NCI-H82 treated with DMSO at 0.1 percent for 48 hours (cell line): ENCODE data around the gene SSBP1.
"Not testable (repeated sequence)": the region's sequence is repeated elsewhere in the genome, so short reads cannot be mapped to it uniquely, and the experiment has no call there.

Source experiments
- DNase-seq: peaks from one replicate; lab custom pipeline; 2025; ENCODE audit not compliant: unreplicated experiment; lab: John Stamatoyannopoulos, UW

SSBP1 gene

DNA sequence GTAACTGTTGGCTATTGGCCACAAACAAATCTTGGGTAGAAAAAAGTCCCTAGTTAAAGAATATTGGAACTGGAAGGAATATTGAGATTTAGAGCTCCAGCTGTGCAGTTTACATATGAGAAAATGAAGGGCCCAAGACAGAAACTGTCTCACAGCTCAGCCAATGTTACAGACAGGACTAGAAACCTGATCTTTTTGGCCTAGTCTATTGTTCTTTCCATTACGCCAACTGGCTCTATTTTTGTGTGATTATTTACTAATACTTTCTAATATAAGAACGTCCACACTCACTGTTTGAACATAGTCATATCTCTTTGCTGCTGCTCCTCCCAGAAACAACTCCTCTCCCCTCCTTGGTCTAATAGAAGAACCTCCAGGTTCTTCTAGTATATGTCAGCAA, 28.8 kb upstream of the SSBP1 start:
- DNase-seq, result no peak

DNA sequence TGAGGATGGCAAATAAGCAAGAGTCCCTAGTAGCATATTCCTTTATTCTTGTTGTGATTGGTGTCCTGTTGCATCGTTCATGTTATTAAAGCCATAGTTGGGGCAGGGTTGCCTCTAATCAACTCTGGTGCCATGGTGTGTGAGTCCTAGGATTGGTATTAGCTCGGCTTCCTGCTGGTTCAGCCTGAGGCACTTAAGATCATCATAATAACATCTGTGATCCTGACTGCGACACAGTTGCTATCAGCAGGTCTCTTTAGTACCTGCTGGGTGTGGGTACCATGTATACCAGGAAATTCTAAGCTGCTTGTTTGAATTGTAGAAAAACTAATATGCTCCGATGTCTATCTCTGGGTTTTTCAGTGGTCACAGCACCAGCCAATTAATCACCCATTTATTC, 28.4 kb upstream of the SSBP1 start:
- DNase-seq, result no peak

DNA sequence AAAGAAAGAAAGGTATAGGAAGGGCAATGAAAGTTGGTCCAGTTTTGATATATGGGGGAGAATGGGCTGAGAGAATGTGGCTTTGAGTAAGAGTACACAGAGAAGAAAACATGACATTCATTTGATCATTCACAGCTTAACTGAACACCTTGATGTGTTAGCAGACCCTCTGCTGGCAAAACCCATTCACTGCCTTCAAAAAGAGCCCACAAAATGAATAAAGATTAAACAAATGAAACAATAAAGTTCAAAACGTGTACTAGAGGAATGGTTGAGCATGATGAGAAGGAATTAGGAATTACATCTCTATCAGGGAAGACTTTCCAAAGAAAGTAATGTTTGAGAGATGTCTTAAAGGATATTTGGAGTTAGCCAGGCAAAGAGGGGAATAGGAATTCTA, 27.9 kb upstream of the SSBP1 start:
- no peak for DNase-seq

DNA sequence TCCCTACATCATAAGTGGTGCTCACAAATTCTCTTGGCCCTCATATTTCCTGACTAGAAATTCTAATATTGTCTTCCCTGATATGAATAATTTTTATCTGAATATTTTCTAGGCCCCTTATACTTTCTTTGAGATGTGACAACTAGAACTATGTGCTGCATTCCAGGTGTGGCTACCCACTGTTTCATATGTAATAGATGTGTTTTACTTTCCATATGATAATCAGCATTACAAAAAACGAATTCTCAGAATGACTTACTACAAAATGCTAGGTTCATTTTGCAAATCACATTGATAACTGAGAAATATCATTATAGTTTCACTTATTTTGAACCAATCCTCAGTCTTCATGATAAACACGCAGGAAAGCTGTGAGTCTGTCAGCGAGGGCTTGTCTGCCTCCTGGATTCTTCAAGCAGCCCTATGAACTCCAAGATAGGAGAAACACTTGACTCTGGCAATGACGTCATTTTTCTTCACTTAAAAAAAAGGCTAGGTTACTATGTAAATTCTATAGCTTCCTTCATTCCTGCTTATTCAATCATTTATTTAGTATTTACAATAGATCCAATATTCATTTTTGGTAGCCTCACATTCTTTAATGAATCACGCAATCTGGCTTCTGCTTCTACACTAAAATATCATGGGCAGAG, 25.4 kb upstream of the SSBP1 start:
- no peak for DNase-seq

DNA sequence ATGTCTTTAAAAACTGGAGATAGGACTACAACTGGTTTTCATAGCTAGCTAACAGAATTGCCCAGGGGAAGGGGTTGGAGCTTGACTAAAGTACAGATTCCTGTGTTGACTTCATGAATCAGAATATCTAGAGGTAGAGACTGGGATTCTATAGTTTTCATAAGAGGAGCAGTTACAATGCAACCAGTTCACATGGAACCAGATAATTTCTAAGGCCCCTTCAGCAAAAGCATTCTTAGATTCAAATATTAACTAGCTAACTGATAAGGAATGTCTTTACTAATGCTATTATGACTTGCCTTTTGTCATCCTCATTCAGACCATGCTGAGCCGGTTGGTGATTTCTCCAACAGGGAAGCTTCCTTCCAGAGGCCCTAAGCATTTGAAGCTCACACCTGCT, 24.3 kb upstream of the SSBP1 start:
- DNase-seq, result no peak

DNA sequence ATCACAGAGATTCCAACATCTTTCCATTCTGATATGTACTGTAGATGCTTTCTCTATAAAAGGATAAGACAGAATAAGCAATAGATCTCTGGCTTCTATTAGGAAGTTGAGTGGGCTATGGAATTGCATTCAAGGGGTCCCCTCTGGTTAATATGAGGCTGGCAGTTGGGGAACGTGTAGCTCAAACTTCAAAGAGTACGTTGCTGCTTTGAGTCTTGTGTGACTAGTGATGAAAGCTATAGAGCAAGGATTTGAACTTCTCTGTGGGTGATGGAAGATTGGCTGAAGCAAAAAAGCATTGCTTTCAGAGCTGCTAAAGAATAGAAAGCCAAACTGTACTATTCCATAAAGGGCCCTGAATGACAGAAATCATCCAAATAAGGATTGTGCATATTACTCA, 23.6 kb upstream of the SSBP1 start:
- no peak for DNase-seq

DNA sequence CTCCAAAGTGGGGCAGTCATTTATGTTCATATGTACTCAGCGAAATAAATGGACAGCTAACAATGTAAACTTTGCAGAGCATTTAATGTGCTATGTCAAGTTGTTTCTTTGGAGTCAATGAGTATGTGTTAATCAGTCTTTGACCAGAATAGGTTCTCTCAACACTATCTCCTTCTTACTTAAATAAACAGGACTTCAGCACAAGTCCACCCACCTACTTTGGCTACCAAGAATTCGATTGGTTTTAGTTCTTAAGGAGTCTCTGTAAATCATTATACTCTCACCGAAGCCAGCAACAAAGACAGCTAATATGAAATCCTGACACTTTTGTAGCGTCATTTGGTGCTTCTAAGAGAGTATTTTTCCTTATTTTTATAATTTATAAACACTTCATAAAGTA, 23.1 kb upstream of the SSBP1 start:
- no peak for DNase-seq

DNA sequence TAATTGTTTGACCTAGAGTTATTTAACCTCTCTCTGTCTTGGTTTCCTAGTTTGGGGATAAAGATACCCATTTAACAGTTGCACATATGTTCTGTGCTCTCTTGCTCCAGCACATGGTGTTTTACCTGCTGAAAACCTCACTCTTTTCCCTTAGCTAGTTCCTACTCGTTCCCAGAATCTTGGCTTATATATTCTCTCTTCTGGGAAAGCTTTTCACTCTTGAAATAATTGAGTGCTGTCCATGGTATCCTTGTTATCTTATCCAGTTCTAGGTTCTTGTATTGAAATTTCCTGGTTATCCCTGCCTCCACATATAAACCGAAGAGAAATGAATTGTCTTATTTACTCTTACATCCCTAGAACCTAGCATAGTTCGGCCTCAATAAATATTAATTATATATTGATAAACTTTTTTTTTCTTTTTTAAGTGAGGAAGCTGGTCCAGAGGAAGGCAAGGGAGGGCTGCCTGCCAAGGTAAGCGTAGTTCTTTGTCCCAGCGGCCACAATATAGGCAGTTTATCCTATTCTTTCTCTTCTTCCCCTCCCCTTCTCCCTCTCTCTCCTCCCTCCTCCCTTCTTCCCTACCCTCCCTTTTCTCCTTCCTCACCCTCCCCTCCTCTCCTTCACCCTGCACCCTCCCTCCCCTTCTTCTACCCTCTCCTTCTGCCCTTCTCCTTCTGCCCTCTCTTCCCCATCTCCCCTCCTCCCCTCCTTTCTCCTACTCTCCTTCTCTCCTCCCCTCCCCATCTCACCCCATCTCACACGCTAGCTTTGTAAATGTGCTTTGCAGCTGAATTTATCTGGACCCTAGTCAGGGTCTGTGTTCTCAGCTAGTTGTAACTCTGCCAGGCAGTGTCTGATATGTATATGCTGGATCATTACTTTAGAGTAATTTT, 22.1 kb upstream of the SSBP1 start:
- no peak for DNase-seq

DNA sequence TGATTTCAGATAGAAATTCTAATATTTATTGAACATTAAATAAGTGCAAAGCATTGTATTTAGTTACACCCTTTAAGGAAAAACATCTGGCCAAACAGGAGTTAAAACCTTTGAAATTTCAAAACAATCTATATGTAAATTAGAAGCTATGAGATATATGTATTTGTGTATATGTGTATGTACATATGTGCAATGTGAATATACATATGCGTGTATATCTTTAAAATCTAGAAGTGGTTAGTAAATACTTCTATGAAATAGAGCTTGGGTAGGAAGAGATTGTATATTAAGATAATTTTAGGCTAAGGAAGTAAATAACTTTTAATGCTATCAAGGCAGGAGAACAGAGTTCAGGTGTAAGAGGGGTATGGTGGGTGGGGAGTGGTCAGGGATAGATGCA, 20.7 kb upstream of the SSBP1 start:
- DNase-seq, result no peak

DNA sequence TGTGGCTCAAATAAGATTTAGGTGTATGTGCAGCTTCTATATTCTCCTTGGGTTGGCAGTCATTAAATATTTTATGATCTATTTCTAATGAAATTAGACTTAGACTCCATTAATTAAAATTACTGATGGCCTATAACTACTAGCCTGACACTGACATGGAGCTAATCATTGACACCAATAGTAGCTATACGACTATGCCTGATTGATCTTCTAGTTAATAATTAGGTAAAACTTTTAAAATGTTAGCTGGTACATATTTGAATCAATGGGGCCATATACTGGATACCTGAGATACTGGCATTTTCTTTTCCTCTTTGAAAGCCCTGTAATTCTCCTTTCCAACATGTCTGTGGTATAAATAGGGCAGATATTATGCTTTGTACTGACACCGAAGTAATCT, 15.6 kb upstream of the SSBP1 start:
- DNase-seq, result no peak

DNA sequence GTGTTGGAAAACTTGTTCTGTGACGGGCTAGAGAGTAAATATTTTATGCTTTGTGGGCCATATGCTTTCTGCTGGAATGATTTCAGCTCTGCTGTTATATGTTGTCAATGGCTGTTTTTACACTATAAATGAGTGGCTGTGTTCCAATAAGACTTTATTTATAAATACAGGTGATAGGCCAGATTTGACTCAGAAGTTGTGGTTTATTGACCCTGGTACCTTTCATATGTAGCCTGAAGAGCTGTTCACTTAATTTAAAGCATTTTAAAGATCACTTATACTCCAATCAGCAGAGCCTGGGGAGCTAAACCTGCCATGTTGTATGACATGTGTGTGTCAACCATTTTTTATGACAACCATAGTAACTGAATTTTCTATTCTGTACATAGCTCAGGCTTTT, 9.1 kb upstream of the SSBP1 start:
- DNase-seq, result no peak

DNA sequence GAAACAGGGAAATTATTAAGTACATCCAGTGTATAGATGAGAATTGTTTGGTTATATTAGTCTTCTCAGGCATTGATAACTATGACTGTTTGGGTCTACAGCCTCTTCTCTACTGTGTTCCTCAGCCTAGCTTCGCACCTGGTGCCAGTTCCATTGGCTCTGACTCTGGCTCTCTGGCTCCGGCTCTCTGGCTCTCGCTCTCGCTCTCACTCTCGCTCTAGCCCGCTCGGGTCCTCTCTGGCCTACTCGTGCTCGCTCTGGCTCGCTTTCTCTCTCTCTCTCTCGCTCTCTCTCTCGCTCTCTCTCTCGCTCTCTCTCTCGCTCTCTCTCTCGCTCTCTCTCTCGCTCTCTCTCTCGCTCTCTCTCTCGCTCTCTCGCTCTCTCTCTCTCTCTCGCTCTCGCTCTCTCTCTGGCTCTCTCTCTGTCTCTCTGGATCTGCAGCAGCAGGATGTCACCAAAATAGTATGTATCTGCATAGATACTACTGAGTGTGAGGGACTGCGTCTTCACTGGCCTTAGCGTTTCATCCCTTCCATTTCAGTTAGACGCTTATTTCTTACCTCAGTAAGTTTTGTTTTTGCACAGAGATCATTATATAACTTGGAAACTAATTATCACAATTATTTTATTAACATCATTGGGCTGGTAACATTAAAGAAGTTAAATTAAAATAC, 6.5 kb upstream of the SSBP1 start:
- DNase-seq, result no peak

DNA sequence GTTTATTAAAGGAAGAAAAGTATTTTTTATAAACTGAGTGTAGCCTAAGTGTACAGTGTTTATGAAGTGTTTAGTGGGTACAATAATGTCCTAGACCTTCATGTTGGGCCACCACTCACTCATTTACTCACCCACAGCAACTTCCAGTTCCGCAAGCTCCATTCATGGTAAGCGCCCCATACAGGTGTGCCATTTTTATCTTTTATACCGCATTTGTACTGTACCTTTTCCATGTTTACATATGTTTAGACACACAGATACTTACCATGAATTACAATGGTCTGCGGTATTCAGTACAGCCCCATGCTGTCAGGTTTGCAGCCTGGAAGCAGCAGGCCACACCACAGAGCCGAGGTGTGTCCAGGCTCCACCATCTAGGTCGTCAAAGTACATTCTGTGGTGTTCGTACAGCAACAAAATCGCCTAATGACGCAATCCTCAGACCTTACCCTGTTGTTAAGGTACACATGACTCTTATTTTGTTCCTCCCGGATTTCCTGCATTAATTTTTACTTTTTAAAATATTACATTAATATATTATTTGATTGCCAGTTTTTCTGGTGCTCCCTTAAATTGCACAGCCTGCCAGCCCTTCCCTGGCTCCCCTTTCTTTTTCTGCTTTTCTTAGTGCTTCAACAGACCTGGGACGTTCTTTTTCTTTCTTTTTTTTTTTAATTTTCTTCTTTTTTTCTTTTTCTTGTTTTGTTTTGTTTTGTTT, 881 bp upstream of the SSBP1 start:
- no peak for DNase-seq

DNA sequence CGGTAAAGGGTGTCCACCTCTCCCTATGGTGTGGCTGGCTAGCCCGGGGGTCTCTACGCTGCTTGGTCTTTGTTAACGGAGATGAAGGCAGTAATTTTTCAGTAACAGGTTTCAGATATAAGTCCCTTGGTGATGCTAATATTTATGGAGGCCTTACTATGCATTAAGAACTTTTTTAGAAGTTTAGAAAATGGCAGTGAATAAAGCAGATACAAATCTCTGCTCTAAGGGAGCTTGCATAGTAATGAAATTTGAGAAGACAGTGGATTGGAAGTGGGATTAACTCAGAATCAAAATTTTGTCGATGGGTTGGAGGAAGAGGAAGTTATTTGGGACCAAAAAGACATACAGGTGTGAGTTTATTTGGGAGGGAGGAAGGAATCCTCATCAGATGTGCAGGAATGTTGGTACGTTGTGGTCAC, 445 bp downstream of the SSBP1 start:
- DNase-seq, result no peak

DNA sequence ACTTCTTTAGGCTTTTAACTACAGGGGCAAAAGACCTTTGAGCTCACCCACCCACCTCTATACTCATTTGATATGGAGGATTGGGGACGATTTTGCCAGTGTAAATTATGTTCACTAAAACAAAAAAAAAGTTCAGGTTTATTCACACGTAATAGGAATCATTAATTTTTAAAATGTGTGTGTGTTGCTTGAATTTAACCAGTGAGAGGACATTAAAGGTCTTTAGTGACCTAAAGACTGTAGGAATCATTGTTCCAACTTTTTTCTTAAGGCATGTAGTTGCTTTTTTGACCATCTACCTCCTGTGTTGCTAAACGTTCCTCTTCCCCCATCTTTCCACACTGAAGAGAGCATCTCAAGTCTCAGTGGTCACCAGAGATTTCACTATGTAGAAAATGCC, 1.1 kb downstream of the SSBP1 start:
- DNase-seq, result no peak

DNA sequence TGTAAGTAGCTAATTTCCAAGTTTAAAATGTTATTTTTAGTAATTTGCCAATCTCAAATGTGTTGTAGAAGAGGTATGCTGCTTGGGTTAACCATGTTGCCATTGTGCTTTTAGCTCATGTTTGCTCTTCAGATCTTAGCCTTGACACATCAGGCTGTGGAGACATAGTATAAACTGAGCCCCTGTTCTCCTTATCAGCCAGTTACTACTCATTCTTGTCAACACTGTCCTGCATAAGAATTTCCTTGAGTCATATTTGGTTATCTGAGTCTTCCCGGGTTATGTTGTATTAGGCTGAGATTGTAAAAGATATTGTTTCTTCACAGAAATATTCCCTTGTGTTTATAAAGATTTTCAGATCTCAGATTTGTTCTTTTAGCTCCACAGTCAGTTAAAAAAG, 4.1 kb downstream of the SSBP1 start:
- DNase-seq, result no peak

DNA sequence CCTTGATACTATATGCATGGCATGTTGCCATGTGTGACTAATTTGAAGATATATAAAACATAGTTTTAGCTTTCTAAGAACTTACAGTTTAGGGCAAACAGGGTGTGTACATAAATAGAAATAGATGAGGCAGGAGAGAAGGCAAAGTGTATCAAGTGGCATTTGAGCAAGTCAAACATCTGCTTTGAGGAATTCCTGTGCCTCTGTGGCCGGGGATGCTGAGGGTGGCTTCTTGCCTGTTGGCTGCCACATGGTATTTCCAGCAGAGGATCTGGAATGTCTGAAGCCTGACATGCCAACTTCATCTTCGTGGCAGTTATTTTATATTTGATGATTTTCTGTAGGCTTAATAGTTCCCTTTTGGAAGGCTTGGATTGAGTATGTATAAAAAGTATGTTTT, 6.0 kb downstream of the SSBP1 start:
- no peak for DNase-seq

DNA sequence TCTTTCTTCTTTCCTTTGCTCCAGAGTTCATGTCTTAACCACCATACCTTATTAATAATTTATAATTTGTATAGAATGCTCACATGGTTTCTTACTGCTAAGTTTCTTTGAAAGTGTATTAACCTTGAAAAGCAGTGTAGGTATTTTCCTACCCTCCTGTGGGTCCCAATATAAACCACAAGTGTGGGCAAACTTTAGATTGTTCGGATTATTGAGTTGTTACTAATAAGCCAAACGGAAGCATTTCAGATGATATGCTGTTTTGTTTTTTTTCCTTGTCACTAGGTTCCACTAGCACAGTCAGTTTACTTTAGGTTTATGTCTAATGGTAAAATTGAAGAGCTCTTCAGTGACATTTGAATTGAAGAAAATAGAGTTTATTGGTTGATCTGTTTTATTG, 10.2 kb downstream of the SSBP1 start:
- DNase-seq, result no peak

DNA sequence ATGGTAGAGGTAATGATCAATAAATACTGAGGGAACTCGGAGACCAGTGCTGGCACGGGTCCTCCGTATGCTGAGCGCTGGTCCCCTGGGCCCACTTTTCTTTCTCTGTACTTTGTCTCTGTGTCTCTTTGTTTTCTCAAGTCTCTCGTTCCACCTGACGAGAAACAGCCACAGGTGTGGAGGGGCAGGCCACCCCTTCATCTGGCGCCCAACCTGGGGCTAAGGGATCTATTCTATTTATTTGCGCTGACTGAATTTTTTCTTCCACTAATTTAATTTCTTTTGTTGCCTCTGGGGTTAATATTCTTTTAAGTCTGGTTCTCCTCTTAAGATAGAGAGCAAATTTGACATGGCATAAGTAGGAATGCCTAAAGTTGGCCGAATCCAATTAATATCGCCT, 13.7 kb downstream of the SSBP1 start:
- DNase-seq, result not testable (repeated sequence)

DNA sequence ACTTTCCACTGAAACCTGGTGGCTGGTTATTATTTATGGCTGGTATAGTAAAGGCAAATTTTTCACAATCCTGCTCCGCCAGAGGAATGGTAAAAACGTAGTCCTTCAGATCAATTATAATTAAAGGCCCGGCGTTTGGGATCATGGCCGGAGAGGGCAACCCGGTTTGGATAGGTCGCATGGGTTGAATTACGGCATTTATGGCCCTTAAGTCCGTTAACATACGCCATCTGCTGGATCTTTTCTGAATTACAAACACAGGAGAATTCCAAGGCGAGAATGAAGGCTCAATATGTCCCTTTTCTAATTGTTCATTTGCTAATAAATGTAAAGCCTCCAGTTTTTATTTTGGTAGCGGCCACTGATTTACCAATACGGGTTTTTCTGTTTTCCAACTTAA, 14.5 kb downstream of the SSBP1 start:
- DNase-seq, result no peak

DNA sequence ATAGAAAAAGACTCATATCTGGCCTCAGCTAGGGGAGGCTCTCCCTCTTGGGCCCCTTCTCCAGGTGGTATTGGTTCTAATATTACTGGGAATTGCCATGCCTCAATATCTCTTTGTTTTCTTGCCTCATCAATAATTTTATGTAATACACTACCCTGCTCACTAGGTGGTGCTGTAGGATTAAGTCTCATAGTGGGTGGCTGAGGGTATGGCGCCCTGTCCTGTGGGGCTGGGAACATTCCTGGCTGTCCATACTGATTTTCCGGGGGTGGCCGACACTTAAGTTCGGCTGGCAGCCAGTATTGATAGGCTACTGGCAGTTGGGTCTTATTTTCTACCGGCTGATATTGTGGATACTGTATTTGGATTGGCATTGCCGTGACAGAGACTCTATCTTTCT, 16.8 kb downstream of the SSBP1 start:
- DNase-seq, result no peak

DNA sequence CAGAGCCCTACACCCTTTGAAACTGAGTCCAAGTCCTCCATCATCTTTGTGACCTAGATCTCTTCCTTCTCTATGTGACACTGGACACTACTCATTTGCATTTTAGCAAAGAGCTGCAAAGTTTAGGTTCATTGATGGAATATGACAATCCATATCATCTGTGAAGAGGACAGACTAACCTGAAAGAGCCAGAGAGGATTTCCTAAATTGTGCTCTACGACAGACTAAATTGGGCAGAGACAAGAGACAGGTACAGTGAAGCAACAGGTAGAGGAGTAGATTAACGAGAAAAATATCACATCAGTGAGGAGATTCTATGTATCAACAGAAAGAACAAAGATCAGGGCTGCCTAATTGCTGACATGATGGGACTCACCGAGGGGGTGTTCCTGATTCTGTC, 25.6 kb downstream of the SSBP1 start, which contains the start of gene TAS2R3:
TAS2R3 (plus strand) TSS at position 301 of the 400 bp plus-strand sequence; CDS start at position 363, 62 bp downstream.
- DNase-seq, result no peak
